HG02798 (cell line): ENCODE results near the gene ATP2A1.
"Not testable (repeated sequence)": the region's sequence is repeated elsewhere in the genome, so short reads cannot be mapped to it uniquely, and the experiment has no call there.

ENCODE experiments used
- ATAC-seq: cut with Tn5 transposase; IDR thresholded peaks from one replicate; pipeline ENCODE4 v1.9.1; 2021; ENCODE audit warnings: mild to moderate bottlenecking; ENCODE audit not compliant: unreplicated experiment, poor library complexity

ATP2A1 gene

GRCh38 chr16:28880589-28880915 lies 2.3 kb downstream of the ATP2A1 start:
- ATAC-seq: no peak

- no peak for ATAC-seq
Measured at GRCh38 chr16:28880955-28881354, 2.7 kb downstream of the ATP2A1 start.

GRCh38 chr16:28881565-28881964 lies 3.3 kb downstream of the ATP2A1 start:
- not testable (repeated sequence) for ATAC-seq

GRCh38 chr16:28882551-28883160 lies 4.4 kb downstream of the ATP2A1 start:
- no peak for ATAC-seq

- no peak for ATAC-seq
Measured at GRCh38 chr16:28883221-28883996, 5.1 kb downstream of the ATP2A1 start.

- no peak for ATAC-seq
Measured at GRCh38 chr16:28884045-28884444, 5.8 kb downstream of the ATP2A1 start.

- ATAC-seq: no peak
Measured at GRCh38 chr16:28886945-28887344, 8.7 kb downstream of the ATP2A1 start.

GRCh38 chr16:28890355-28890754 lies 12.1 kb downstream of the ATP2A1 start:
- not testable (repeated sequence) for ATAC-seq

GRCh38 chr16:28891964-28892890 lies 13.9 kb downstream of the ATP2A1 start:
- no peak for ATAC-seq

GRCh38 chr16:28893291-28893690 lies 15.0 kb downstream of the ATP2A1 start:
- no peak for ATAC-seq

GRCh38 chr16:28895609-28896008 lies 17.3 kb downstream of the ATP2A1 start:
- ATAC-seq: no peak

GRCh38 chr16:28897826-28898225 lies 19.5 kb downstream of the ATP2A1 start:
- no peak for ATAC-seq

- ATAC-seq: no peak
Measured at GRCh38 chr16:28898266-28898665, 20.0 kb downstream of the ATP2A1 start.

- ATAC-seq: no peak
Measured at GRCh38 chr16:28898942-28899341, 20.7 kb downstream of the ATP2A1 start.

GRCh38 chr16:28899882-28900590 lies 21.7 kb downstream of the ATP2A1 start:
- no peak for ATAC-seq

GRCh38 chr16:28900601-28901000 lies 22.3 kb downstream of the ATP2A1 start:
- no peak for ATAC-seq

GRCh38 chr16:28901862-28902261 lies 23.6 kb downstream of the ATP2A1 start:
- no peak for ATAC-seq

GRCh38 chr16:28902909-28903308 lies 24.6 kb downstream of the ATP2A1 start:
- no peak for ATAC-seq

- ATAC-seq: no peak
Measured at GRCh38 chr16:28903344-28904042, 25.2 kb downstream of the ATP2A1 start.

- ATAC-seq: no peak
Measured at GRCh38 chr16:28904363-28904762, 26.1 kb downstream of the ATP2A1 start.
